Retina (tissue), 1 donor: ENCODE results near the gene PPM1L.

Experiments
- DNase-seq: peaks from one replicate; pipeline ENCODE4 v3.0.0-alpha.2; 2016

Gene PPM1L

DNA sequence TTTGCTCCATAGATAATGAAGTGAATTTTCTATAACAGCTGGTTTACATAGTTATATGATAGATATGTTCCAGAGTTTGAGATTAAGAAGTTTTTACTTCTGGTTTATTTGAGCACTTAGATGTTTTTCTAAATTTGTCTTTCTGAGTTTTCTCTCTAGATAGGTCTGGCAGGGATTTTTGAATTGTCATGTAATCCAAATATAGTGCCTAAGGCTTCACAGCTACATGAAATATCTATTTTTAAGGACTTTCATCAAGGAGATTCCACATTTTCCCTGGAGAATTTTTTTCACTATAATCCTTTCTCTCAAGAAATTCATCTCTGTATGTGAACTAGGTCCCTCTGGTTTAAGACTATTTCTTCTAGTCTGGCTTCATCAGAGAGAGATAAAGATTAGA is 12.0 kb downstream of the PPM1L start:
- DNase-seq, result no peak

DNA sequence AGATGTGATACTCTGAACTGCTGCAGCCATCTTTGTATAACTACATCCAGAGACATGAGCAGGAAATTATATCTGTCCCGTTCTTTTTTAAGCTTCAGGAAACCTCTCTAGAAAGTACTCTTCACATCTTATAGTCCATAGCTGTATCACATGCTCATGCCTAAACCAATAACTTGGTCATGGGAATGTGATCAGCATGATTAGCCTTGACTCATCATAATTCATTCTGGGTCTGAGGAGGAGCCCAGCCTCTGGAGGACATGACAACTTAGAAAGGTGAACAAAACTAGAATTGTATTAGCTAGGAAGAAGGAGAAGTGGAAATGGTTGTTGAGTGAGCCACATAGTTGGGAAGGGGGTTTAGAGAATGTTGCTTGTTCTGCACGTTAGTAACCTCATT is 12.9 kb downstream of the PPM1L start:
- DNase-seq, result no peak

DNA sequence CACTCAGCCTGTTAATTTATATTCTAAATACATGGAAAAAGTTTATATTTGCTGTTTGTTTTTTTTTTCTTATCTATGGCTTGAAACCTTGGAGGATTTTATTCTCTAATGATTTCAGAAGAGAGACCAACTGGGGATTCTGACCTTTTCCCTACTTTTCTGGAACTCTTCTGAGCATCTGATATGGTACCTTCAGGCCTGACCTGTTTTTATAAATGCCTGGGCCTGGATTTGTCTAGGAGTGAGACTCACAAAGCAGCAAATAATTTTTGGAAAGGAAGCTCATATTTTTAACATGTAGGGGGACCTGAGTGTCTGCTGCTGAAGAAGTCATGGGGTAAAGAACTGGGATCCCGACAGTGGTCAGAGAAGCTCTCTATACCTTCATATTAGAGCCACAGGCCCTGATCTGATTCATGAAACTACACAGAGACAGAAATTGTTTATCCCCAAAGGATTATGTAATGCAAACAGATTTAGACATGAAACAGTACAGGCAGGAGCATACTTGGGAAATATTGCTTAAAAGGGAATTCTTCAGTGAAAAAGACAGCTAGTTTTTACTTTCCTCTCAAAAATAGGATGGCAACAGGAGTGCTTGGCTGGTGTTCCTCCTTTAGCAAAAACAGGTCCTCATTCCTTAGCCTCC is 15.9 kb downstream of the PPM1L start:
- no peak for DNase-seq

DNA sequence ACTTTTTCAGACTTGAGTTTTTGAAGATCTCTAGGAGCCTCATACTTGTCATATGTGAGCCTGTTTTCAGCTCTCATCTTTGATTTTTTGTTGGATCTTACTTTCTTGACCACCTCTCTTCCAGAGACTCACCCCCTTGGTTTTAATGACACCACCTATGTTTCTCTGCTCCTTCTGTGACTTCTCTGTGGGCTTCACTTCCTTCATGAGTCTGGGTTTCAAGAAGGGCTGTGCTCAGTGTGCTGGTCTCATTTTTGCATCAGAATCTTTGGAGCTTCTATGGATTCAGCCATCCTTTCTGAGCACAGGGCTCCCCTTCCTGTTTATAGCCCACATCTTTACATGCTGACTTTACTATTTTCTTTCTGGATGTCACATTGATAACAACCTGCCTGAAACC is 17.7 kb downstream of the PPM1L start:
- no peak for DNase-seq

DNA sequence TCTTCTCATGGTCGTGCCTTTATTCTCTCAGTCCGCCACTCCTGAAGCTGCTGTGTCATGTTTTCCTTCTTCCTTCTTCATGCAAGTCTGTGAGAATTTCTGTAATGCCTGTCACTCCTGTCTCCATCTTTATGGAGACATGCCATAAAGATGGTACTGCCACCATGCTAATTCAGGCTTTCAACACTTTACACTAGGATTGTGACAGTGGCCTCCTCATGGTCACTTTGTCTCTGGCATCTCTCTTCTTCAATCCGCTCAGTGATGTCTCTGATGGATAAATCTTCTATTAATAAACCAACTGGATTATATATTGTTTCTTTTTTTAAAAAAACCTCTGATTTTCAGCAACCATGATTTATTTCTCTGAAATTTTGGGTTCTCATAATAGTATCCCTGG is 18.1 kb downstream of the PPM1L start:
- no peak for DNase-seq

DNA sequence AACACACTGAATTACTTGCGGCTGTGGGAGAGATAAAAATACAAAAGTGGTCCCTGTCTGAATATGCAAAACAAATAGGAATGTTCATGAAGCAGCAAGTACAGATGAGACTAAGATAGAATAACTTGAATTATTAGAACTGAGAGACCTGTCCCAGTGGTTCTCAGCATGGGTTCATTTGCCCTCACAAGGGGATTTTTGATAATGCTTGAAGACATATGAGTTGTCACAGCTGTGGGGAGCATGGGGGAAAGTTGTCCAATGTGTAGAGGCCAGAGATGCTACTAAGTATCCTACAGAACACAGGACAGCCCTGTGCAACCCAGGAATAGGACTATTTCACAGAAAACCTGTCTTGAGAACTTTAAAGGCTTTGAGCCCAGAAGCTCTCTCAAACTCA is 22.4 kb downstream of the PPM1L start:
- no peak for DNase-seq

DNA sequence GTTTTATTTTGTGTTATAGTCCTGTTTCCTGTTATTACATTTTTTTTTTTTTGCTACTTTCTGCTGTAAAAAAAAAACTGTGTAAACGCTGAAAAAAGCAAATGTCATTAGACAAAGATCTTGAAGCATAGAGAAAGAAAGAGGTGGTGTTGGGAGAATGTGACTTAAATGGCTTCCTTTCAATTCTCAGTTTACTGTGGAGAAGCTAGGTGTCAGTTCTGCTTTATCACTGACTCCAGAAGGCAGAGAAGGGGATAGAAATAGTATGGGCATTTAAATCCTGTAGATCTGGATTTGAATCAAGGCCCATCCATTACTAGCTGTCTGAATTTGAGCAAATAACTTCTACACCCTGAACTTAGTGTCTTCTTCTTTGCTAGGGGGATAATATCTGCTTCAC is 23.0 kb downstream of the PPM1L start:
- no peak for DNase-seq

DNA sequence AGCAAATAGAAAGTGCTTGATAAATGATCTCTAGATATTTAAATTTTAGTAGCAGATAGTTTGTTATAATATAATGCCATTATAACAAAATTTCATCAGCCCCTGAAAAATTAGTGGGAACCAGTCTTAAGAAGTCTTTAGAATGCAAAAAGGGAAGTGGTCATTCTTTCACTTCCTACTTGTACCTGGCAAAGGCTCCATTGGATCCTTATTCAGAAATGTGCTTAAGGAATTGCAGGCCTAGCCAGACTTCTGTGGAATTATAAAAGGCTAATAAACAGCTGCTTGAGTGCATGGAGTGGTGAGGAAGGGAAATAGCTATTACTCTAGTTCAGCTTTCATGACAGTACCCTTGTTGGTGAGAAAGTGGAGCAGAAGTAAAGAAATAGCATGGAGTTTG is 24.2 kb downstream of the PPM1L start:
- no peak for DNase-seq

DNA sequence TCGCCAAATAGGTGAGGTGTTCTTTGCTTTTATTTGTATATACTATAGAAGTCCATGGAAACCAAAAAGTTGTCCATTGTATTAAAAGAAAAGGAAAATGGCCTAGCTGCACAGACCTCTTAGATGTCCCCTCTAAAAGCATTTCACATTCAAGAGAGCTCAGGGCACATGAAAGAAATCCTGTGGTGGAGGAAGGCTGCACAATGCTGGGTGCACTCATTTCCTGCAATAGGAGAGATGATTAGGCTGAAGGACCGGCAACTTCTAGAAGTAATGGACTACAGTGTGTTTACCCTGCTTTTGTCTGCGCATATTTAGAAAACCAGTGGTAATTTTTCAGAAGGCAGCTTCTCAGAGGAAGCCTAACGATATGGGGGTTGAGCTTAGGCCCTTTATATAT is 25.4 kb downstream of the PPM1L start:
- DNase-seq, result no peak

DNA sequence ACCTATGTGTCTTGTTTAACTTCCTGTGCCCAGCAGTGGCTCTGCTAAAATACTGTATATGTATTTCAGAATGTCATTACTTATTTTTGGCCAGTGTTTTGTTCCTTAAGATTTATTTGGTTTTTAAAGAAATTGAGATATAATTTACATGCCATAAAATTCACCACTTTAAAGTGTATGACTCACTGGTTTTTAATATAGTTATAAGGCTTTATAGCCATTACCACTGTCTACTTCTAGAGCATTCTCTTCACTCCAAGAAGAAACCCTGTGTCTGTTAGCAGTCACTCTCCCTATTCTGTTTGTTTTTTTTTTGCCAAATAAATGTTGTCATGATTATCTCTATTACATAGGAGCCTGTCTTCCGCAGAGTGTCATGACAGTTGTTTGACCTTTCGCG is 25.8 kb downstream of the PPM1L start:
- no peak for DNase-seq

DNA sequence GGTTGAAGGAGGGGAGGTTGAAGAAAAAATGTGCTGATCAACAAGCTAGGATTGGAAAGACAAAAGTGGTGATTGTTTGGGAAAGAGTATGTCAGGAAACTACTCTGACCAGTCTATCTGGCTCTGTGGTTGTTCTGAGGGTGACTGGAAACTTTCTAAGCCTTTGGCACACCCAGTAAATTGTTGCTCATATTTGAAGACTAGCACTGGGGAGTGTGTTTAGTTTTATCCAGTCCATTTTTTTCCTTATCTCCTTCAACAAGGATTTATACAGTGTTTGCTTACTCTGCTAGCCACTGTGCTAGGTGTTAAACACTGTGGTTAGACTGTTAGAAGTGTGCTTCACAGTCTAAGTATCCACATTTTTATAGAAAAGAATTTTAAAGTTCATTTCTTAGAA is 28.8 kb downstream of the PPM1L start:
- no peak for DNase-seq

DNA sequence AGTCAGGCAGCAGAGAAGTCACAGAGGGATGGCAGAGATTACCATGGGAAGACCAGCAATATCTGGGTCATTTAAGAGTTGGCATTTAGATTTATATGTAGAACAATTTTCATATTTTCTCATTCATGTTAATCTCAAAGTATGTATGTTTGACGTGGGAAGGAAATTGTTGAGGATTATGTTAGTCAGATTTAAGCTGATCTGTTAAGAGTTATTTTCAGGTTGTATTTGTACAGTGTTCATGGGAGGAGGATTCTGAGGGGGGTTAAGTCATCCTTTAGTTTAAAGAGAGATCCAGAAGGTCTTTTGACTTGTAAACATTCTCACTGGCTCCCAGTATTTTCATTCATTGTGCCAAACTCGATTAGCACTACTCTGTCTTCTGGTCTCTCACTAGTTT is 34.7 kb downstream of the PPM1L start:
- no peak for DNase-seq

DNA sequence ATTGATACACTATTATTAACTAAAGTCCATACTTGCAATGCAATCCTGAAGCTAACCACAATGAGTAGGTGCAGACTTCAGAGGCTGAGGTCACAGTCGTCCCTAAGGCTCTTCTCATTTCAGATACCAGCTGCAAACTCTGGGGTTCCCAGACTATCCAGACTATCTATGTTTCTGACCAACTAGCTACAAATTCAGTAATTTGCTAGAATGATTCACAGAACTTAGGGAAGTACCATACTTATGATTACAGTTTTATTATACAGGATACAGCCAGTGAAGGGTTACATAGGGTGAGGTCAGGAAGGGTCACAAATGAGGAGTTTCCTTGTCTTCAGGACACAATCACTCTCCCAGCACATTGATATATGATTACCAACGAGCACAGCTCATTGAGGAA is 36.5 kb downstream of the PPM1L start:
- DNase-seq, result no peak

DNA sequence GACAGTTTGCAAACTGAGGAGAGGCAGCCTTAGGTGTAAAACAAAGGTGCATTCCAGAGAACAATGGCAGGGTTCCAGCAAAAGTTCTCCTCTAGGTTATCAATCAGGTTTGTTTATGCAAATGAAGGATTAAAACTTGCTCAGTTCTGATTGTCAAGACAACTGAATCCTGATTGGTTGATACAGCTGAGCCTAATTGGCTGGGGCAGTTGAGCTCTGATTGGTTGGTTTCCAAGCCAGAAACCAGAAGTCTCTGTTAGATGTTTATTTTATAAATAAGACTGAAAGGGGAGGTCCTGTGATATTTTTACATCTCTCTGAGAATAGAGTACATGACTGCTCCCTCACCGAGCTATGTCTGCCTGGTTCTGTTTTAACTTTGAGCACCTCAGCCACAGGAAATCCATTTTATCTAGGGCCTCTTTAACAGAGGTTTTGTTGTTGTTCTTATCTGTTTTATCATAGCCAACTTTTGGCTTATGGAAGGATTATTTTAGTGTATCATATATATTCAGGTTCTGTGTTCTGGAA is 37.8 kb downstream of the PPM1L start:
- DNase-seq, result no peak

DNA sequence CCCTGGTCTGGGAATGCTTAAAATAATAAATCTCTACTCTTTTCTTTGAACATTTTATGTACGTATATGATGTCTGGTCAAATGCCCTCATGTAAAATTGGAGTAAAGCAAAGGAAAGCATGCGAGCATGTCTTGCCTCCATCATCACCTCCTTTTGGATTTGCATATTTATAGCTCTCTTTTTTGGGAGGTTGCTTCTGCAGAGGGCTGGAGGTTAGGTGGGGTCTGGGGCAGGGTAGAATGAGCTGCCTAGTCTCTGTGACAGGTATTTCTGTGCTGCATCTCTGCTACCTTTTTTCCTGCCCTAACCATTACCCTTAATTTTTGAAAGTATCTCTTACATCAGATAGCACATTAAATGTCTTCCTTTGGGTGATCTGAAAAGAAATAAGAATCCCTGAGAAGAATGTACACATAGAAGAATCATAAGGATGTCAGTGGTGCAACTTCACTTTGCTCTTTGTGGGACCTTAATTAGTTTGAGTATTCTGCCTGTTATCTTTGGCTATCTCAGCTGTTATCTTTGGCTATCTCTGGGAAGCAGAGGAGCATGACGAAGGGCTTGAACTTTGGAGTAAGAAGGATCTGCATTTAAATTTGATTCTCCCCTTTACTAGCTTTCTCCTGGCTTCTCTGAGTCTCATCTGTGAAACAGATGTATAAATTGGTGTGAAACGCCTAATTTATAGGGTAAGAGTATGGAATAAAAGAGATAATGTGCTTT is 40.2 kb downstream of the PPM1L start:
- DNase-seq, result no peak

DNA sequence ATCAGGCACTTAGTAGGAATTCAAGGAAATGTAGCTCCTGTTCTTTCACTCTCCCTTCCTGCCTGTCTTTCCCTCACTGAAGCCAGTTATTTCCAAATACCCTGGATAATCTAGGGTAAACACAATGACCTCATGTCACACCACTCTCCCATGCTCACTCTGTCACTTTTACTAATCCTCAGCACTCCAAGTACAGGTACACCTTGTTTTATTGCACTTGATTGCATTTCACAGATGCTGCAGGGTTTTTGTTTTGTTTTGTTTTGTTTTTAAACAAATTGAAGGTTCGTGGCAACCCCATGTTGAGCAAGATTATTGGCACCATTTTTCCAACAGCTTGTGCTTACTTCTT is 40.8 kb downstream of the PPM1L start:
- DNase-seq, result no peak

DNA sequence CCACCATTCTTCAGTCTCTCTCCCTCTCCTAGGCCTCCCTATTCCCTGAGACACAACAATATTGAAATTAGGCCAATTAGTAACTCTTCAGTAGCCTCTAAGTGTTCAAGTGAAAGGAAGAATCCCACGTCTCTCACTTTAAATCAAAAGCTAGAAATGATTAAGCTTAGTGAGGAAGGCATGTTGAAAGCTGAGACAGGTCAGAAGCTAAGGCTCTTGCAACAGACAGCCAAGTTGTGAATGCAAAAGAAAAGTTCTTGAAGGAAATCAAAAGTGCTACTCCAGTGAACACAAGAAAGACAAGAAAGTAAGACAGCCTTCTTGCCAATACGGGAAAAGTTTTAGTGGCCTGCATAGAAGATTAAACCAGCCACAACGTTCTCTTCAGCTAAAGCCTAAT is 41.3 kb downstream of the PPM1L start:
- no peak for DNase-seq

DNA sequence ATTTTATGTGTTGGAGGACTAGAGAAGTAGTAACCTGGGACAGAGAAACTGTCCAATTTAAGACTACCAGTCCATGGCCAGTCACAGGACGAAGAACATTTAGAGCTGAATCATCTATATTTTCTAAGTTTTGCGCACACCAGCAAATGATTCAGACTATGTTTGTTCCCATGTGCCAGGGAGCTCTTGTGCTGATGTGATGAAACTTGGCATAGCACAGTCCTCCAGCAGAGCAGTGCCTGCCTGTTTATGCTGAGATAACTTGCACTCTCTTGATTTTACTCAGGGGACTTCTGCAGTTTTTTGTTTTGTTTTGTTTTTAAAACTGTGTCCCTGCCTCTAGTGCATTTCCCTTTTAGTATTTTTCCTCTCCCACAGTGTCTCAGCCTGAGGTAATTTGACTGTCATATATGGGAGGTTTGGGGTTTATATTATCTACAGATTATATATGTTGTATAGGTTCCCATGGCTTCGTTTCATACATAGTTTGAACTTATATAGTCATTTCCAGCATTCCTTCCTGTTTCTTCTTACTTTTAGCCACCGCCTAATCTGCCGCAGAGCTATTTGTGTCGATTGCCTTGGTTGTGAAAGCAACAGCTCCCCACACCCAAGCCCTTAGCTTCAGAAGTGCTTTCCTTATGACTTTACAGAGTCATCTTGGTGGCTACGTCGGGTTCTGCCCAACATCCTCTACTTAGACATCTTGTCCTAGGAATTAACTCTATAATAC is 45.5 kb downstream of the PPM1L start:
- DNase-seq, result peak; percentile 32

DNA sequence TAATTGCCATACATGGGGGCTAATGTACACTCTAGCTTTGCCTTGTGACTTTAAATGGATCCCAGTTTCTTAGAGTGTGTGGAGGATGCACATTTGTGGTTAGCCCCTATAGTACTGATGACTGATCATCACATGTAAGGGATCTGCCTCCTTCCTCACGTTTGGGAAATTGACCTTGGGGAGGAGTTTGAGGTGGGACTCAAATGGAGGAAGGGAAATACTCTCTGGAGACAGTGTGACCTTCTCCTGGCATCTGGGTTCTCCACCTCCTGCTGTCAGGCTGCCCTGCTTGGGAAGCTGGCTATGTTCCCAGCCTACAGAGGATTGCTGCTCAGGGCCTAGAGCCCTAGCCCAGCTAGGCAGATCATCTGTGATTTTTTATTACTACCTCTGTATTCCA is 48.7 kb downstream of the PPM1L start:
- DNase-seq, result no peak

DNA sequence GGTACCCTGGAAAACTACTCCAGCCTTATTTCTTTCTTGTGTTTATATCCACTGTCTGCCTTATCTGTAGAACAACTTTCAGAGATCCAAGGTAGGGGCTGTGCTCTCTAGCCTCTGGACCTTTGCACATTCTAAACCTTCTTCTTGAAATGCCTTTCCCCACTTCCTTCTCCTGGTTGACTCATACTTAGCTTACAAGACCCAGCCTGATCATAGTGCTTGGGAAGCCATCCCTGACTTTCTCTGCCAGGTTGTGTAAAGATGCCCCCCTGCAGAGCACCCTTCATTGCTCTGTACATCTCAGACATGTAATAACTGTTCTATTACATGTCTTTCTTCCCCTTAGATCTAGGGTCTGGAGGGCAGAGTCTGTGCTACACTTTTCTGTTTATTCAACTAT is 50.1 kb downstream of the PPM1L start:
- DNase-seq, result no peak

DNA sequence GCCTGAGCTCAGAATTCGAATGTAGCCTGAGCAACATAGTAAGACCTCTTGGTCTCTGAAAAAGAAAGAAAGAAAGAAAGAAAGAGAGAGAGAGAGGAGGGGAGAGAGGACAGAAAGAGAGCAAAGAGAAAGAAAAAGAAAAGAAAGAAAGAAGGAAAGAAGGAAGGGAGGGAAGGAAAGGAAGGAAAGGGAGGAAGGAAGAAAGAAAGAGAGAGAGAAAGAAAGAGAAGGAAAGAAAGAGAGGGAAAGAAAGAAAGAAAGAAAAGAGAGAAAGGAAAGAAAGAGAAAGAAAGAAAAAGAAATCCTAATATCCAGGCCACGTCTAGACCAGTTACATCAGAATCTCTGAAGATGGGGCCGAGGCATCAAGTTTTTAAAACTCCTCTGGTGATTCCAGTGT is 50.7 kb downstream of the PPM1L start:
- DNase-seq, result no peak

DNA sequence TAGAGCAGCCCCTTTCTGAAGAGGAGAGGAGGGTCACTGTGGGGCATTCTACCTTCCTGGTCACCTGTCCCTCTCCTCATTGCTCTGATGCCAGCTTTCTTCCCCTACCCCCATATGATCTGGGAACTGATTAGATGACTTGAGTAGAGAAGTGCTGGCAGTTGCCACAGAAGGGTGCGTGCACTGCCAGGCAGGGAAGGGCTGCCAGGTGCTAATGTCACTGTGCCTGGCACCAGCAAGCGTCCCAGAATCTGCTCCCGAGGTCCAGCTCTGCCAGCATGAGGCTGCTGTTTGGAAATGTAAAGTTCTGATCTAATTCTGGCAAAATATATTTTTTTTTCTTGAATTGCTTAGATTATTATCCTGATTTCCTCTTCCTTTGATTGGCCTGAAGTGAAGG is 52.8 kb downstream of the PPM1L start:
- no peak for DNase-seq

DNA sequence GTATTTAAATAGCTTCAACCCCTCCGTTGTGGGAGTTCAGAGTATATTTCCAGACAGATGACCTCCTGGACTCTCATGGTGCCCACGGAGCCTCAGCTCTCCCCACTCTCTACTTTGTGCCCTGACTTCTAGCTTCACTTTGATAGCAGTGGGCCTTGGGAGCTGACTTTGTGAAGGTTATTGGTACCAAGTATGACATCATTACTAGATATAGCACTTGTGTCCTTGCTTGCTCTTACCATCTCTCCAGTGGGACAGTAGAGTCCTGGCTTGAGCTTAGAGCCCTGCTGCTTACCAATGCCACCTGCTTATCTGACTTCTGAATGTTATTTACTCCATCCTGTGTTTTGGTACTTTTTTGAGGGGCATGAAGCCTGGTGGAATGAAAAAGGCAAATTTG is 53.4 kb downstream of the PPM1L start:
- no peak for DNase-seq
